Peyer's patch (tissue), 4 donors: ENCODE measurements around the gene ZBTB46.

Experiments used
- CTCF ChIP-seq, 6 experiments: fragments of 450-650 bp in 4 of 6; fragments of 200-600 bp in 2 of 6; sonication (generic) in 1 of 6; IDR thresholded peaks; one replicate each; pipeline ENCODE4 v1.5.1; 2017 to 2019; ENCODE audit warnings: antibody characterized with exemption in 6 of 6, mild to moderate bottlenecking in 3 of 6, moderate library complexity in 1 of 6
- POLR2A ChIP-seq, 2 donors: fragments of 450-650 bp; IDR thresholded peaks; one replicate each; pipeline ENCODE4 v1.5.1; 2017; ENCODE audit warnings: antibody characterized with exemption in 2 of 2, mild to moderate bottlenecking in 2 of 2, moderate library complexity in 2 of 2

DNA sequence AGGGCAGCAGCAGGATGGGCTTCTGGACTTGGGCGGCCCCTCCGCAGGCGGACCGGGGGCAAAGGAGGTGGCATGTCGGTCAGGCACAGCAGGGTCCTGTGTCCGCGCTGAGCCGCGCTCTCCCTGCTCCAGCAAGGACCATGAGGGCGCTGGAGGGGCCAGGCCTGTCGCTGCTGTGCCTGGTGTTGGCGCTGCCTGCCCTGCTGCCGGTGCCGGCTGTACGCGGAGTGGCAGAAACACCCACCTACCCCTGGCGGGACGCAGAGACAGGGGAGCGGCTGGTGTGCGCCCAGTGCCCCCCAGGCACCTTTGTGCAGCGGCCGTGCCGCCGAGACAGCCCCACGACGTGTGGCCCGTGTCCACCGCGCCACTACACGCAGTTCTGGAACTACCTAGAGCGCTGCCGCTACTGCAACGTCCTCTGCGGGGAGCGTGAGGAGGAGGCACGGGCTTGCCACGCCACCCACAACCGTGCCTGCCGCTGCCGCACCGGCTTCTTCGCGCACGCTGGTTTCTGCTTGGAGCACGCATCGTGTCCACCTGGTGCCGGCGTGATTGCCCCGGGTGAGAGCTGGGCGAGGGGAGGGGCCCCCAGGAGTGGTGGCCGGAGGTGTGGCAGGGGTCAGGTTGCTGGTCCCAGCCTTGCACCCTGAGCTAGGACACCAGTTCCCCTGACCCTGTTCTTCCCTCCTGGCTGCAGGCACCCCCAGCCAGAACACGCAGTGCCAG is 134.3 kb downstream of the ZBTB46 start, which contains the start of gene TNFRSF6B:
- TF ChIP-seq POLR2A (IDR thresholded peaks at IDR 0.05), result no peak
- no peak for TF ChIP-seq CTCF (IDR thresholded peaks at IDR 0.05)
